Jurkat, Clone E6-1 (cell line): ENCODE data around the gene RBM39.
"Not testable (repeated sequence)": the region's sequence is repeated elsewhere in the genome, so short reads cannot be mapped to it uniquely, and the experiment has no call there.

Experiments
- DNase-seq: peaks from one replicate; pipeline ENCODE4 v3.0.0-alpha.2; 2011; ENCODE audit warnings: low read depth, low spot score
- H3K4me3 ChIP-seq: 2 replicates; pipeline ENCODE4 v1.5.1; 2011; ENCODE audit warnings: mild to moderate bottlenecking, low read length, control low read depth, moderate library complexity

Gene RBM39

DNA sequence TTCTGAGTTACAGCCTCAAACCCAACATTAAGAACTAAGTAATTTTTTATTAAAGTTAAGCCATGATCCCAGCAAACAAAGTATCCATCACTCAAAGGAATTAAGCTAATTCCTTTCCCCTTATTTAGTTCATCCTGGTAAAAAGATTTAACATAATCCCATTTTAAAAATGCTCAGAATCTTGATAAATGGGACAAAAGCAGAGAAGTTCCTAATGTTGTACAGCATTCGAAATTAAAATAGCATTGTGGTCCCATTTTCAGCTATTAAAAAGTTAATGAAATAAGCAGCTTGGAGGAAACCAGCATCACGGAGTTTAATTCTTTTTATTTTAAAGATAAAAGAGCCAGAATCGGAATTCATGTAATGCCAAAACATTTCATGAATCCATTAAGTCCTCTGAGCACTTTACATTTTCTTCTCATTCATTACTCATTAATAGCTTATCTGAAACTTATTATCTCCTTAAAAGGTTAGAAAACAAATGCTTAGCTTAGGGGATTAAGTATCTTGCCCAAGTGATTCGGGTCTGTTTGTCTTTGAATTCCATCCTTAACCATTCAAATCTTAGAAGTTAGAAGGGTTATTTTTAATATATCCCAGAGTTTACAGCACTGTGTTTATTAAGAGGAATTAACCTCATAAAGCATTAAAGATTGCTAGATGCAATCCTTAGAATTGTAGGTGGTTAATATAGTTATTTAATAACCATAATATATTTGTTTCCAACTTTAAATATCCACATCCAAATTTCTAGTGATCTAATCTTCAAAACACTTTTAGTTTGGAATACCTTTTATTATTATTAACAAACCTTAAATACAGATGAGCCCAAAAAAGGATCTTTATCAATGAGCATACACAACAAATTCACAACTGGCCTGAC lies 11.2 kb downstream of the RBM39 start:
- no peak for DNase-seq
- H3K4me3 ChIP-seq: no peak overlapping the region

GRCh38 chr20:35729836-35730582 lies 12.1 kb downstream of the RBM39 start:
- DNase-seq: no peak
- no peak overlapping the region for H3K4me3 ChIP-seq

GRCh38 chr20:35729283-35729807 lies 12.7 kb downstream of the RBM39 start:
- no peak for DNase-seq
- H3K4me3 ChIP-seq: no peak overlapping the region

DNA sequence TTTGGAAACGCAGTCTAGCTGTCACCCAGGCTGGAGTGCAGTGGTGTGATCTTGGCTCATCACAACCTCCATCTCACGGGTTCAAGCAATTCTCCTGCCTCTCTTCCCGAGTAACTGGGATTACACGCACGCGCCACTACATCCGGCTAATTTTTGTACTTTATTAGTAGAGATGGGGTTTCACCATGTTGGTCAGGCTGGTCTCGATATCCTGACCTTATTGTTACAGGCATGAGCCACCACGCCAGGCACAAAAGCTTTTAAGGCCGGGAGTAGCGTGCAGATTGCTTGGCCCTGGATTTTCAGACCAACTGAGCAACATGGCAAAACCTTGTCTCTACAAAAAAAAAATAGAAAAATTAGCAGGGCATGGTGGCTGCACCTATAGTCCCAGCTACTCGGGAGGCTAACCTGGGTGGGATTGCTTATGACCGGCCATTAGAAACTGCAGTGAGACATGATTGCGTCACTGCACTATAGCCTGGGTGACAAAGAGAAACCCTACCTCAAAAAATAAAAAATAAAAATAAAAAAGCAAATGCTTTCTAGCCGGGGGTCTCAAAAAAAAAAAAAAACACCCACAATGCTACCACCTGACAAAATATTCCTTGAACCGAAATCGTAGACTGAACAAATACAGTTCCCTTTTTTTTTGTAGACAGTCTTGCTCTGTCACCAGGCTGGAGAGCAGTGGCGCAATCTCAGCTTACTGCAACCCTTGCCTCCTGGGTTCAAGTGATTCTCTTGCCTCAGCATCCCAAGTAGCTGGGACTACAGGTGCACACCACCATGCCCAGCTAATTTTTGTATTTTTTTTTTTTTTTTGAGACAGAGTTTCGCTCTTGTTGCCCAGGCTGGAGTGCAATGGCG lies 15.0 kb downstream of the RBM39 start:
- no peak for DNase-seq
- no peak overlapping the region for H3K4me3 ChIP-seq

GRCh38 chr20:35724321-35725230 lies 17.5 kb downstream of the RBM39 start:
- no peak for DNase-seq
- no peak overlapping the region for H3K4me3 ChIP-seq

DNA sequence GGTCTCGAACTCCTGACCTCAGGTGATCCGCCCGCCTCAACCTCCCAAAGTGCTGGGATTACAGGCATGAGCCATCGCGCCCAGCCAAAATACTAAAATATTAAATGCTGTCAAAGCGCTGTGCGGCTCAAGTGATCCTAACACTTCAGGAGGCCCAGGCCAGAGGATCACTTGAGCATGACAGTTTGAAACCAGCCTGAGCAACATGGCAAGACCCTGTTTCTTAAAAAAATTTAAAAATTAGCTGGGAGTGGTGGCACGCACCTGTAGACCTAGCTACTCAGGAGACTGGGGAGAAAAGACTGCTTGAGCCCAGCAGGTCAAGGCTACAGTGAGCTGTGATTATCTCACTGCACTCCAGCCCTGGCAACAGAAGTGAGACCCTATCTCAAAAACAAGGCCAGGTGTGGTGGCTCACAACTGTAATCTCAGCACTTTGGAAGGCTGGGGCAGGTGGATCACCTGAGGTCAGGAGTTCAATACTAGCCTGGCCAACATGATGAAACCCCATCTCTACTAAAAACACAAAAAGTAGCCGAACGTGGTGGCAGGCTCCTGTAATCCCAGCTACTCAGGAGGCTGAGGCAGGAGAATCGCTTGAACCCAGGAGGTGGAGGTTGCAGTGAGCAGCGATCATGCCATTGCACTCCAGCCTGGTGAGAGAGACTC lies 18.3 kb downstream of the RBM39 start:
- not testable (repeated sequence) for DNase-seq, H3K4me3 ChIP-seq

DNA sequence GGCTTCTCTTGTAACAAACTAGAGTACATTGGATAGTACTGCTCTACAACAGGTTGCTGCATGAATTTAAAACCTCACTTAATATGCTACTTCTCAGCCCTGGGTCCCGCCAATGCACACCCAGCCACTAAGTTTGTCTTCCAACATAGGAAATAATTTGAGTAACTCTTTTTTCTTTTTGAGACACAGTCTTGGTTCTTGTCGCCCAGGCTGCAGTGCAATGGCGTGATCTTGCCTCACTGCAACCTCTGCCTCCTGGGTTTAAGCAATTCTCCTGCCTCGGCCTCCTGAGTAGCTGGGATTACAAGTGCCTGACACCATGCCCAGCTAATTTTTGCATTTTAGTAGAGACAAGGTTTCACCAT lies 18.8 kb downstream of the RBM39 start:
- DNase-seq, H3K4me3 ChIP-seq: not testable (repeated sequence)

DNA sequence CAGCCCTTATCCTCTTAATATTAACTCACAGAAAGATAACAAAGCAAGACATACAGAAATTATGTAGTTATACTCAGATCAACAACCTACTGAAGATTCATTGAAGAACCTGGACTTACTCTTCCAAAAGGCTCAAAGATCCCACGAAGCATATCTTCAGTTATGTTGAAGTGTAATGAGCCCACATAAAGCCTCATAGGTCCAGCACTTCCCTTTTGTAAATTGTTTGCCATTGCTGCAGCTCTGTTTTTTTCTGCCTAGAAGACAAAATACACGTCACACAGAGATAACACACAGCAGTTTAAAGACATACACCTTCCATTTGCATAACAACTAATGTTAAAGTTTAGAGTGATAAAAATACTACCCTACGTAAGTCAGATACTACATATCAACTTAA lies 20.4 kb downstream of the RBM39 start:
- no peak overlapping the region for H3K4me3 ChIP-seq
- DNase-seq: no peak

- no peak for DNase-seq
Observed at GRCh38 chr20:35721219-35721618, 20.8 kb downstream of the RBM39 start.

DNA sequence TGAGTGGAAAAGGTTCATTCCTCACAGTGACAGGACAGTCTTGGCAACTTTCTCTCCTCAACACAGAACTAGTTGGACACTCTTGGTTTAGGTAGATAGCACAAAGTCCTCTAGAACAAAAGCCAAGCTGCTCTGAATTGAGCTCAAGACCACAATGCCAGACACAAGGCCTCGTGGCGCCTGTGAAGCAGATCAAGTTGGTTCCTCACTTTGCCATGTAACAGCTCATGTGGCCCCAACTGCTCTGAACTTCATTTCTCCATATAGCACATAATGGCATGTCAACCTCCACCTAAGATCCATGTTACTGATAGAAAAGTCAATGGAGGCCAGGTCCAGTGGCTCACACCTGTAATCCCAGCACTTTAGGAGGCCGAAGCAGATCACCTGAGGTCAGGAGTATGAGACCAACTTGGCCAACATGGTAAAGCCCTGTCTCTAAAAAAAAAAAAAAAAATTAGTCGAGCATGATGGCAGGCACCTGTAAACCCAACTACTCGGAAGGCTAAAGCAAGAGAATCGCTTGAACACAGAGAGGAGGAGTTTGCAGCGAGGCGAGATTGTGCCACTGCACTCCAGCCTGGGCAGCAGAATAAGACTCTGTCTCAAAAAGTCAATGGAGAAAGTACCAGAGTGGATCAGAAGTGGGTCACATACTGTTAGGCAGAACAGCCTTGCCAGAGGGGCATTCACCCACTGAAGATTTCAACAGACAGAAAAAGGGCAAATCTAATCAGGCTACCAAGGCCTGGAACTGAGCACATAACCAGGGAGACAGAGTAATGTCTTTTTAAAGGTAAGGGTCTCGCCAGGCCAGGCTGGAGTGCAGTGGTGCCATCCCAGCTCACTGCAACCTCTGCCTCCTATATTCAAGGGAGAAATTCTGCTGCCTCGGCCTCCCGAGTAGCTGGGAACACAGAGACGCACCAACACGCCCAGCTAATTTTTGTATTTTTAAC lies 21.6 kb downstream of the RBM39 start:
- no peak for DNase-seq
- H3K4me3 ChIP-seq: no peak overlapping the region

More at GRCh38 chr20:35721219-35721618, 20.8 kb downstream of the RBM39 start:
- H3K4me3 ChIP-seq: no peak overlapping the region

DNA sequence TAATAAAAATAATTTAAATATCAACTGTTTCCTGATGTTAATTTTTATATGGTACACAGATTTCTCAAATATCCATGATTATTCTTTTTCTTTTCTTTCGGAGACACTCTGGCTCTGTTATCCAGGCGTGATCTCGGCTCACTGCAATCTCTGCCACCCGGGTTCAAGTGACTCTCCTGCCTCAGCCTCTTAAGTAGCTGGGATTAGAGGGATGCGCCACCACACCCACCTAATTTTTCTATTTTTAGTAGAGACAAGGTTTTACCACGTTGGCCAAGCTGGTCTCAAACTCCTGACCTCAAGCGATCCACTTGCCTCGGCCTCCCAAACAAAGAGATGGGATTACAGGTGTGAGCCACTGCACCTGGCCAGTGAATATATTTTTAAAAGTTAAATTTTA lies 22.3 kb downstream of the RBM39 start:
- no peak overlapping the region for H3K4me3 ChIP-seq
- no peak for DNase-seq

GRCh38 chr20:35718972-35719635 lies 23.0 kb downstream of the RBM39 start:
- no peak overlapping the region for H3K4me3 ChIP-seq
- DNase-seq: no peak

GRCh38 chr20:35718321-35718720 lies 23.7 kb downstream of the RBM39 start:
- not testable (repeated sequence) for DNase-seq, H3K4me3 ChIP-seq

GRCh38 chr20:35716330-35716729 lies 25.7 kb downstream of the RBM39 start:
- no peak overlapping the region for H3K4me3 ChIP-seq
- DNase-seq: no peak

- DNase-seq: no peak
- H3K4me3 ChIP-seq: no peak overlapping the region
Observed at GRCh38 chr20:35715652-35716051, 26.4 kb downstream of the RBM39 start.

GRCh38 chr20:35714127-35714526 lies 27.9 kb downstream of the RBM39 start:
- DNase-seq: no peak
- H3K4me3 ChIP-seq: no peak overlapping the region
